Measurements from ENCODE around the gene TPK1. TPM values are rescaled to one million over a fixed set of nuclear protein-coding genes. Genes with fewer than 3 reads are reported as not detected.

Gene TPK1
- total and polyA plus RNA-seq, 2 of the 4 experiments (the other 2 are of a cell fraction): 0.38 to 1.8 TPM

GRCh38 chr7:144596953-144597352 is 238.9 kb downstream of the TPK1 start:
- Histone ChIP-seq H2AK5ac (ENCODE audit: low read depth, low read length) (no peak overlapping the region), H3K9me3 (ENCODE audit: control insufficient read depth, insufficient read depth, low read length) (no peaks in the 10 kb centered on the region), H2AK9ac (replicated peaks; ENCODE audit: low read depth, low read length, poor library complexity) (no peak overlapping the region), H3K4me3 (ENCODE audit: insufficient read depth, low read depth, low read length) (no peak overlapping the region), H3K4me1 (ENCODE audit: control insufficient read depth, insufficient read depth, low read length) (no peaks in the 10 kb centered on the region), H2AFZ (replicated peaks; ENCODE audit: low read length, poor library complexity) (no peak overlapping the region), H2BK20ac (ENCODE audit: low read depth, low read length) (no peak overlapping the region), H3K18ac (ENCODE audit: low read depth, low read length) (no peak overlapping the region), H4K8ac (ENCODE audit: low read depth in 2 of 2, low read length in 2 of 2) (no peak overlapping the region), H3K4me2 (ENCODE audit: low read depth, low read length) (no peak overlapping the region), H4K91ac (ENCODE audit: insufficient read depth, low read depth, low read length) (no peak overlapping the region), H2BK15ac (ENCODE audit: low read depth, low read length) (no peak overlapping the region), H3K27ac (ENCODE audit: insufficient read depth, low read length) (no peak overlapping the region), H3K36me3 (ENCODE audit: control insufficient read depth, insufficient read depth, low read length) (no peaks in the 10 kb centered on the region), H3K27me3 (ENCODE audit: control insufficient read depth, insufficient read depth, low read length) (no peaks in the 10 kb centered on the region), H3K14ac (replicated peaks; ENCODE audit: low read depth, low read length) (no peak overlapping the region), H3K23ac (ENCODE audit: low read depth, low read length) (no peak overlapping the region), H3K9ac (ENCODE audit: low read depth, low read length) (no peak overlapping the region), H3K79me1 (ENCODE audit: low read depth in 1 of 2, low read length in 2 of 2) (no peaks in the 10 kb centered on the region), H4K20me1 (ENCODE audit: insufficient read depth, low read length) (no peaks in the 10 kb centered on the region), H3K56ac (ENCODE audit: extremely low read depth, insufficient read depth, low read length) (no peak overlapping the region), H3K9me1 (ENCODE audit: insufficient read depth, low read length) (no peaks in the 10 kb centered on the region), H2BK5ac (ENCODE audit: low read depth, low read length, poor library complexity, severe bottlenecking) (no peak overlapping the region), H2BK120ac (ENCODE audit: low read depth, low read length) (no peak overlapping the region), H3K4ac (ENCODE audit: low read depth, low read length) (no peak overlapping the region), H4K5ac (ENCODE audit: low read depth, low read length) (no peak overlapping the region)
- intact Hi-C loops (cut with micrococcal nuclease): no loop called here
- DNase-seq (no peak), ATAC-seq (ENCODE audit: low read depth) (no peak)
- dilution Hi-C loops (cut with HindIII; ENCODE audit: low sequenced_read_pairs, unreplicated experiment): no loop called here
- CTCF ChIA-PET: no interaction called here
- no peak for TF ChIP-seq CEBPB (IDR thresholded peaks at IDR 0.05; ENCODE audit: low read depth, low read length)
- no peak for TF ChIP-seq RAD21 (IDR thresholded peaks at IDR 0.05; ENCODE audit: low read length)
- no peak for TF ChIP-seq ELK1 (IDR thresholded peaks at IDR 0.05; ENCODE audit: borderline replicate concordance, low read depth, low read length)
- TF ChIP-seq POLR2A (IDR thresholded peaks at IDR 0.05; ENCODE audit: low read depth, low read length): no peak
- no peak for TF ChIP-seq RCOR1 (IDR thresholded peaks at IDR 0.05; ENCODE audit: insufficient replicate concordance, low read length)
- TF ChIP-seq MAZ (IDR thresholded peaks at IDR 0.05; ENCODE audit: borderline replicate concordance, low read depth, low read length): no peak
- TF ChIP-seq NFE2L2 (IDR thresholded peaks at IDR 0.05; ENCODE audit: low read depth, low read length): no peak
- no CpG with 5 or more reads among the region's 4 CpGs for WGBS, 2 experiments (ENCODE audit: extremely low coverage in 2 of 2, insufficient read length in 1 of 2)
- in situ Hi-C loops (cut with MboI; ENCODE audit: low sequenced_read_pairs): no loop called here
- POLR2A ChIA-PET (ENCODE audit: unreplicated experiment): no interaction called here
- BruUV-seq (replicated peaks): no TSS peak
